Uterus (tissue), 2 donors: Measurements from ENCODE around the gene ATF1.

ENCODE experiments used
- CTCF ChIP-seq, 4 experiments: fragments of 200-600 bp in 2 of 4; fragments of 450-650 bp in 2 of 4; sonication (generic) in 2 of 4; IDR thresholded peaks; one replicate each; pipeline ENCODE4 v1.5.1; 2016 to 2019; ENCODE audit warnings: antibody characterized with exemption in 4 of 4, mild to moderate bottlenecking in 2 of 4, moderate library complexity in 1 of 4
- POLR2A ChIP-seq, 2 donors: fragments of 450-650 bp; IDR thresholded peaks; one replicate each; pipeline ENCODE4 v1.6.1; 2016; ENCODE audit warnings: antibody characterized with exemption in 2 of 2, mild to moderate bottlenecking in 1 of 2, moderate library complexity in 1 of 2

GRCh38 chr12:50751948-50752721 is 11.8 kb upstream of the ATF1 start:
- TF ChIP-seq CTCF (IDR thresholded peaks at IDR 0.05), result no peak
- no peak for TF ChIP-seq POLR2A (IDR thresholded peaks at IDR 0.05)
